CD14-positive monocyte (primary cell): ENCODE measurements around the gene NRG3. TPM values are rescaled to one million over a fixed set of nuclear protein-coding genes. Genes with fewer than 3 reads are reported as not detected.

Source experiments
- DNase-seq, 3 donors: peaks; one replicate each; pipeline ENCODE4 v3.0.0-alpha.2; 2011 to 2022
- H2AFZ ChIP-seq: 2 replicates; pipeline ENCODE4 v1.6.0; 2012; ENCODE audit warnings: mild to moderate bottlenecking, low read depth, low read length, inconsistent platforms; ENCODE audit not compliant: insufficient read depth, poor library complexity, severe bottlenecking
- H3K27ac ChIP-seq, 2 donors: 1 replicate in 1 of 2; 2 replicates in 1 of 2; pipeline ENCODE4 v1.5.1; 2012 to 2013; ENCODE audit warnings: low read length in 2 of 2, control low read depth in 1 of 2, inconsistent platforms in 1 of 2, low read depth in 1 of 2, mild to moderate bottlenecking in 1 of 2
- H3K27me3 ChIP-seq, 2 donors: one replicate each; pipeline versions ENCODE4 v1.6.0 to v1.6.1; 2011 to 2013; ENCODE audit warnings: low read length in 2 of 2; ENCODE audit not compliant: control insufficient read depth in 2 of 2, insufficient read depth in 2 of 2
- H3K36me3 ChIP-seq, 2 donors: replicated peaks in 1 of 2; 1 replicate in 1 of 2; 2 replicates in 1 of 2; pipeline versions ENCODE4 v1.5.1 to v1.6.1; 2012 to 2013; ENCODE audit warnings: low read length in 2 of 2, control low read depth in 1 of 2, inconsistent platforms in 1 of 2, mild to moderate bottlenecking in 1 of 2; ENCODE audit not compliant: insufficient read depth in 2 of 2, control insufficient read depth in 1 of 2
- H3K4me1 ChIP-seq, 2 donors: 1 replicate in 1 of 2; 2 replicates in 1 of 2; pipeline versions ENCODE4 v1.5.1 to v1.6.1; 2012 to 2013; ENCODE audit warnings: low read length in 2 of 2, control low read depth in 1 of 2, inconsistent platforms in 1 of 2, mild to moderate bottlenecking in 1 of 2, moderate library complexity in 1 of 2; ENCODE audit not compliant: insufficient read depth in 2 of 2, control insufficient read depth in 1 of 2
- H3K4me2 ChIP-seq: replicated peaks from 2 replicates; pipeline ENCODE3; 2012; ENCODE audit warnings: low read length, moderate library complexity, mild to moderate bottlenecking; ENCODE audit not compliant: poor library complexity, severe bottlenecking; ENCODE audit errors: extremely low read depth
- H3K4me3 ChIP-seq, 3 experiments: fragments of 200-600 bp in 1 of 3; sonication (generic) in 1 of 3; replicated peaks in 1 of 3; 1 replicate in 2 of 3; 2 replicates in 1 of 3; pipeline ENCODE4 v1.5.1; 2011 to 2013; ENCODE audit warnings: low read length in 3 of 3, mild to moderate bottlenecking in 3 of 3, control low read depth in 2 of 3, low read depth in 2 of 3, inconsistent platforms in 1 of 3, moderate library complexity in 1 of 3
- H3K79me2 ChIP-seq: 2 replicates; pipeline ENCODE4 v1.6.0; 2012; ENCODE audit warnings: mild to moderate bottlenecking, control low read depth, inconsistent platforms, low read length, moderate library complexity; ENCODE audit not compliant: insufficient read depth
- H3K9ac ChIP-seq: 2 replicates; pipeline ENCODE4 v1.6.0; 2017; ENCODE audit warnings: low read length, mild to moderate bottlenecking; ENCODE audit not compliant: insufficient read depth, poor library complexity, severe bottlenecking
- H3K9me3 ChIP-seq, 2 donors: replicated peaks in 1 of 2; 1 replicate in 1 of 2; 2 replicates in 1 of 2; pipeline versions ENCODE4 v1.5.1 to v1.6.1; 2012 to 2013; ENCODE audit warnings: low read length in 2 of 2, control low read depth in 1 of 2; ENCODE audit not compliant: control insufficient read depth in 1 of 2, insufficient read depth in 1 of 2
- H4K20me1 ChIP-seq: 2 replicates; pipeline ENCODE4 v1.6.0; 2012; ENCODE audit warnings: mild to moderate bottlenecking, low read length, control low read depth, moderate library complexity; ENCODE audit not compliant: insufficient read depth
- H3K27ac Mint-ChIP-seq, 7 donors: one replicate each; pipeline ENCODE4 v1.8.0; 2020; ENCODE audit warnings: mild to moderate bottlenecking in 7 of 7, mixed read lengths in 7 of 7, moderate library complexity in 6 of 7, inconsistent platforms in 2 of 7
- H3K27me3 Mint-ChIP-seq, 3 donors: one replicate each; pipeline ENCODE4 v1.8.0; 2021 to 2022; ENCODE audit warnings: low read depth in 3 of 3, mild to moderate bottlenecking in 3 of 3, mixed read lengths in 3 of 3, moderate library complexity in 3 of 3, inconsistent platforms in 1 of 3
- H3K36me3 Mint-ChIP-seq, 2 donors: one replicate each; pipeline ENCODE4 v1.8.0; 2020; ENCODE audit warnings: mixed read lengths in 2 of 2, inconsistent platforms in 1 of 2, mild to moderate bottlenecking in 1 of 2
- H3K4me1 Mint-ChIP-seq: one replicate; pipeline ENCODE4 v1.8.0; 2020; ENCODE audit warnings: mild to moderate bottlenecking, mixed read lengths
- H3K4me3 Mint-ChIP-seq, 2 donors: one replicate each; pipeline ENCODE4 v1.8.0; 2020; ENCODE audit warnings: mild to moderate bottlenecking in 2 of 2, mixed read lengths in 2 of 2, moderate library complexity in 1 of 2
- H3K9me3 Mint-ChIP-seq, 7 donors: one replicate each; pipeline ENCODE4 v1.8.0; 2020 to 2022; ENCODE audit warnings: mixed read lengths in 7 of 7, mild to moderate bottlenecking in 6 of 7, moderate library complexity in 6 of 7, inconsistent platforms in 2 of 7
- CTCF ChIP-seq: fragments of 200-600 bp; IDR thresholded peaks from one replicate; pipeline ENCODE4 v1.8.0; 2022; ENCODE audit warnings: antibody characterized with exemption, mild to moderate bottlenecking
- WGBS: methylation state at CpG from one replicate; pipeline ENCODE4 v1.1.5; 2013; ENCODE audit warnings: missing lambda C conversion rate; ENCODE audit not compliant: insufficient coverage; 5-methylcytosine and 5-hydroxymethylcytosine counted together
- intact Hi-C, 2 donors: fragments of 100-400 bp; cut with micrococcal nuclease; formaldehyde crosslinking; loops; one replicate each; pipeline versions ENCODE4 v1.15.0 to v1.15.1; 2023
- polyA plus RNA-seq, 3 donors: library from polyadenylated mRNA; depleted of rRNA in 1 of 3; unstranded in 2 of 3; stranded (reverse) in 1 of 3; fragments of 300-500 nt in 2 of 3; fragments of >200 nt in 1 of 3; fragmentation: Illumina TruSeq in 2 of 3; gene quantifications; 1 replicate in 2 of 3; 2 replicates in 1 of 3; pipeline ENCODE4 v1.2.3, GENCODE V29; 2012 to 2021

The NRG3 gene
- polyA plus RNA-seq, 3 donors, result not detected

DNA sequence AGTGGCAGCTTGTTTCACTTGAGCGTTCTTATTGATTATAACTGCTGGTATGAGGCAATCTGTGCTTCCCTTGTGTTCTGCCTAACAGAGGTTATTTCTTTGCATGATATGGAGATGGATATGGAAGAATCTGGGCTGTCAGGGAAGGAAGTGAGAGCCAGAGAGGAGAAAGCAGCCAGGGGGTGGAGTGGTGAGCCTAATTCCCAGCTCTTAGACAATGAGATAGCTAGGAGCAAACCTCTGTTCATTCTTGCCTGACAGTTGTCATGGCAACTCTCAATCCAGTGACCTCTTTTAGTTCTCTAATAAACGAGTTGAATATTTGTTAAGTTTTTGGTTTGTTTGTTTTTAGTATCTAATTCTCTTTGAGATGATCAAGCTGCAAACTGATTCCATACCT lies 214.3 kb downstream of the NRG3 start:
- no peak overlapping the region for H2AFZ ChIP-seq
- H3K9ac ChIP-seq, result no peak overlapping the region
- 86% methylated on average over 1 of the region's 2 CpGs for WGBS
- Mint-ChIP-seq H3K4me1 (no peaks in the 10 kb centered on the region), H3K36me3 (no peaks in the 10 kb centered on the region), H3K27ac (no peak overlapping the region), H3K4me3 (no peak overlapping the region), H3K27me3 (peaks cover 0 to under 1% (median 0%) of the 10 kb centered on the region in 3 donors), H3K9me3 (peaks cover 0 to 7% (median 0%) of the 10 kb centered on the region in 7 donors)
- no peaks in the 10 kb centered on the region for H4K20me1 ChIP-seq
- peaks cover 3 to 7% of the 10 kb centered on the region in 2 donors for H3K9me3 ChIP-seq
- no peaks in the 10 kb centered on the region for H3K4me1 ChIP-seq
- H3K79me2 ChIP-seq, result no peaks in the 10 kb centered on the region
- no peak for TF ChIP-seq CTCF
- H3K27ac ChIP-seq, result no peak overlapping the region
- intact Hi-C loops, result no loop called here
- H3K36me3 ChIP-seq, result no peaks in the 10 kb centered on the region
- H3K4me3 ChIP-seq, result no peak overlapping the region
- no peak for DNase-seq
- H3K4me2 ChIP-seq, result no peak overlapping the region
- H3K27me3 ChIP-seq, result no peaks in the 10 kb centered on the region

DNA sequence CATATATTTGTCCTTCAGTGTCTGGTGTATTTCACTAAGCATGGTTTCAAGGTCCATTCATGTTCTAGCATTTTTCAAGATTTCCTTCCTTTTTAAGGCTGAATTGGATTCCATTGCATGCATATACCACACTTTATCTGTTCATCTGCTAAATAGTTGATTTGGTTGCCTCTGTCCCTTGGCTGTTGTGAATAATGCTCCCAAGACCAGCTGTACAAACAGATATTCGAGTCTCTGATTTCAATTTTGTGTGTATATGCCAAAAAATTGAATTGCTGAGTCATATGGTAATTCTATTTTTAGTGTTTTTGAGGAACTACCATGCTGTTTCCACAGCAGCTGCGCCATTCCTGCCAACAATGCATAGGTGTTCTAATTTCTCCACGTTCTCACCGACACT lies 216.4 kb downstream of the NRG3 start:
- H3K4me1 ChIP-seq, result no peaks in the 10 kb centered on the region
- TF ChIP-seq CTCF, result no peak
- H2AFZ ChIP-seq, result no peak overlapping the region
- H4K20me1 ChIP-seq, result no peaks in the 10 kb centered on the region
- H3K9me3 ChIP-seq, result no peaks in the 10 kb centered on the region
- H3K4me3 Mint-ChIP-seq, result no peak overlapping the region
- no peak overlapping the region for H3K4me3 ChIP-seq
- no peaks in the 10 kb centered on the region for H3K36me3 ChIP-seq
- WGBS, result no CpG with 5 or more reads among the region's 4 CpGs
- no peaks in the 10 kb centered on the region for H3K27me3 Mint-ChIP-seq
- no peaks in the 10 kb centered on the region for H3K79me2 ChIP-seq
- H3K36me3 Mint-ChIP-seq, result no peaks in the 10 kb centered on the region
- H3K27ac Mint-ChIP-seq, result no peak overlapping the region
- H3K9me3 Mint-ChIP-seq, result no peaks in the 10 kb centered on the region
- H3K4me2 ChIP-seq, result no peak overlapping the region
- no peak overlapping the region for H3K27ac ChIP-seq
- H3K27me3 ChIP-seq, result no peaks in the 10 kb centered on the region
- DNase-seq, result no peak
- intact Hi-C loops, result no loop called here
- H3K4me1 Mint-ChIP-seq, result no peaks in the 10 kb centered on the region
- no peak overlapping the region for H3K9ac ChIP-seq
